Raji (cell line): Measurements from ENCODE around the gene MUCL1.

Experiments
- POLR2A ChIP-seq: IDR thresholded peaks from 2 replicates; pipeline ENCODE4 v1.6.1; 2011; ENCODE audit warnings: low read depth, low read length, control low read depth; ENCODE audit not compliant: insufficient read depth

Gene MUCL1

GRCh38 chr12:54879150-54879549 is 24.8 kb downstream of the MUCL1 start:
- TF ChIP-seq POLR2A, result no peak

GRCh38 chr12:54879579-54879978 is 25.3 kb downstream of the MUCL1 start:
- no peak for TF ChIP-seq POLR2A

- no peak for TF ChIP-seq POLR2A
Measured at GRCh38 chr12:54882079-54882478, 27.8 kb downstream of the MUCL1 start.

DNA sequence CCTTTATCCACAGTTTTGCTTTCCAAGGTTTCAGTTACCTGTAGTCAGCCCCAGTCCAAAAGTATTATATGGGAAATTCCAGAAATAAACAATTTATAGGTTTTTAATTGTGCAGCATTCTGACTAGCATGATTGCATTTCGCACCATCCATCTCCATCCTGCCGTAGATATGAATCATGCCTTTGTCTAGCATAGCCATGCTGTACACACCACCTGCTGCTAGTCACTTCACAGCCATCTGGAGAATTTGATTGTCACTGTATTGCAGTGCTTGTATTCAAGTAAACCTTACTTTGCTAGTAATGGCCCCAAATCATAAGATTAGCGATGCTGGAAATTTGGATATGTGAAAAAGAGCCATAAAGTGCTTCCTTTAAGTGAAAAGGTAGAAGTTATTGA is 36.0 kb downstream of the MUCL1 start:
- no peak for TF ChIP-seq POLR2A

DNA sequence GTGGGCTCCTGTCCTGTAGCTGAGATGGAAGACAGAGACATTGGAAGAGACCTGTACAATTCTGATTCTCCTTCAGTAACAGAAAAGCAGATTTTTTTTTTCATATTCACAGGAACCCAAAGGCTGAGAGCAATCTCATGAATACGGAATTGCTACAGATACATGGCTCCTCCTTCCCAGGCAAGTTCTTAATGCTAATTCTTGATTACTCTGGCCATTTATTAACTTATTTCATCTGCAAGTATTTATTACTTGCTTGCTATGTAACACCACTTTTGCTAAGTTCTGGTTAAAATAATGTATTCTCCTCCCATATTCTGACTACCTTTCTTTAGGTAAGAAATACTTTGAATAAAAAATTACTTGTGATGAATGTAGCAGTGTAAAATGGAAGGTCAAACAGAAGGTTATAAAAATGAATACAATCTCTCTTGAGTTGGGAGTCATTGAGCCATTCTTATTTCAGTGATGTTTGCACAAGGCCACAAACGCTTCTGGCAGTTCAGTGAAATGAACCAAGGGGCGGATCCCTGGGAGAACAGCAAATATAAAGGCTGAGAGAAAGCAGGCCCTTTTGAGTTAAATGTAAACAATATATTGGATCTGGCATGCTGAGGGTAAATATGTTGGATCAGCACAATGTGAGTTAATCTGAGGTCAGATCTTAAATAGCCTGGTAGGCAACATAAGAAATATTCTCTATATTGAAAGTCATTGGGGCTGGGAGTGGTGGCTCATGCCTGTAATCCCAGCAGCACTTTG is 37.6 kb downstream of the MUCL1 start:
- TF ChIP-seq POLR2A, result no peak
